NCI-H2171 treated with DMSO at 0.1 percent for 48 hours (cell line): ENCODE results near the gene C13orf46.

Source experiments
- DNase-seq: peaks from one replicate; lab custom pipeline; 2025; lab: John Stamatoyannopoulos, UW

C13orf46 gene

DNA sequence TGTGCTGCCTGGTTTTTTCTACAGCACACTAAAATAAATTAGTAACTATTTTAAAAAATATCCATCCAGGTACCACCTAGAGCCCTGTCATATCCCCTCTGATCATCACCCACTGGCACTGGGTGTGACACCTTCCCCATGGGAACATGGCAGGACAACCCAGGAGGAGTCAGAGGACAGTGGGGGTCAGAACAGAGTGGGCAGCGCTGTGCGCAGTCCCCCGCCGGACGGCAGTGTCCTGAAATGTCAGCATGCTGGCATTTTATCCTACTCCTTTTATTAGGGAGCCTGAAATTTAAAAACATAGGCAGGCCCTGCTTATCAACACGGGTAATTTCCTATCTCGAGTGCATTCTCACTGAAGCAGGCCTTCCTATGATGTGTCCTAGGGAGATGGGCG is 67.9 kb downstream of the C13orf46 start:
- no peak for DNase-seq

- DNase-seq = no peak
These were observed 68.9 kb downstream of the C13orf46 start for GRCh38 chr13:113905018-113905417.

- no peak for DNase-seq
These were observed 69.5 kb downstream of the C13orf46 start for GRCh38 chr13:113904411-113904810.

GRCh38 chr13:113903912-113904311 is 70.0 kb downstream of the C13orf46 start:
- no peak for DNase-seq
